Epithelial cell of prostate (primary cell): ENCODE data around the gene GALK2.
"Not testable (repeated sequence)": the region's sequence is repeated elsewhere in the genome, so short reads cannot be mapped to it uniquely, and the experiment has no call there.

Source experiments
- DNase-seq: peaks from one replicate; pipeline ENCODE4 v3.0.0-alpha.2; 2011; ENCODE audit warnings: low read depth, low spot score
- H3K27ac ChIP-seq: fragments of 450-650 bp; 2 replicates; pipeline ENCODE4 v1.5.1; 2017; ENCODE audit warnings: mild to moderate bottlenecking

Gene GALK2

DNA sequence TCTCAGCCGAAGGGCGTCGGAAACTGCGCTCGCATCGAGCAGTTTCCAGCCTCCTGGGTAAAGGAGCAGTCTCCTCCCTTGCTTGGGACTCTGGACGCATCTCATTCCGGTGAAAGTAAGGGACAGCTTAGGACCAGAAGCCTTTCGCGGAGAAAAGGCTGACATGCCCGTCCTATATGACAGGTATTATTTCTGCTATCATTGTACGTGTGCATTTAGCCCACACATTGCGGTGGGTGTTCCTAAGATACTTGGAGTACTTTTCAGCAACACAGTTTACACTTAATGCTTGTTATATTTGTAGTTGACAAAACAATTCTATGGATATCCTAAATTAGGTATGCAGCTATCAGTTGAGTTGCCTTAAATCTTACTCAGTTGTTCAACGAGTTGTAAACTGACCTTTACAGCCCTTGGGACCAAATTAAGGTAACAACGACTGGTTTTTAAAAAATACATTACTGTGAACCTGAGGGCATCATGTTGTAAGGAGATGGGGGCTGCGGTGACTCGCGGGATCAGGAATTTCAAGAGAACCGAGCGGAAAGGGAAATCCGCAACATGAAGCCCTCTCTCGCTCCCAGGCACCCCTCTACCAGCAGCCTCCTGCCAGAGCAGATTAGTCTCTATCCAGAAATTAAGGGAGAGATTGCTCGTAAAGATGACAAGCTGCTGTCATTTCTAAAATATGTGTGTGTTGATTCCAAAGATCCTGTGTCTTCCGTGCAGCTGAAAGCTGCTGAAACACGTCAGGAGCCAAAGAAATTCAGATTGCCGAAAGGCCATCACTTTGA is 14.0 kb upstream of the GALK2 start:
- peak overlapping the region; percentile 63 for H3K27ac ChIP-seq
- no peak for DNase-seq

DNA sequence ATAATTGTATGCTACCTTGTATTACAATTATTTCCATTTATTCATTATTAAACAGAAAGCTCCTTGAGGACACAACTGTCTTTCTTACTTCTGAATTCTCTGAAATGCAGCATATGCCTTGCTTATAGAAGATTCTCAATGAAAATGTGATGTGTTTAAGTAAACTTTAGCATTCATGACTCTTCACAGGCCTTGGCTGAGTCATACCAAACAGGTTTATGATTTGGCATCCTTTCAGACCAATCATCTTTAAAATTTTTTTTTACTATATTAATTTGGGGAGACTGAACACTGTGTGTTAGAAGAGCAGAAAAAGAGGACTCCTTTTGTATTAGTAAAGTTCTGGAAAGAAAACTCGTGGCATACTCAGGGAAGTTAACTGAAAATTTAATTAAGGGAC is 6.4 kb upstream of the GALK2 start:
- no peak overlapping the region for H3K27ac ChIP-seq
- DNase-seq = peak; percentile 16

DNA sequence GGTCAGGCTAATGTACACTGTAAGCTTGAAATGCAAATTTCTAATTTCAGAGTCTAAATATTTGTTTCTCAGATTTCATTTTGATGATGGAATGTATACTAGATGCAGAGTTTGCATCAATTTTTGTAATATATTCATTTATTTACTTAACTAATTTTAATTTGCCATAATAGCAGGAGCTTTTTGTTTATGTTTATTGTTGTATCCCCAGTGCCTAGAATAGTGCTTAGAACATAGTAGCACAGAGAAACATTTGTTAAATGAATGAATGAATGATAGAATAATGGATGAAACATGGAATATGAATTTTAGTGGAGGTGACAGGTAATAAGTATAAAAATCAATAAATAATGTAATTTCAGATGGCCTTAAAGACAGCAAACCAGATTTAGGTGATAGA is 5.2 kb upstream of the GALK2 start:
- DNase-seq = no peak

DNA sequence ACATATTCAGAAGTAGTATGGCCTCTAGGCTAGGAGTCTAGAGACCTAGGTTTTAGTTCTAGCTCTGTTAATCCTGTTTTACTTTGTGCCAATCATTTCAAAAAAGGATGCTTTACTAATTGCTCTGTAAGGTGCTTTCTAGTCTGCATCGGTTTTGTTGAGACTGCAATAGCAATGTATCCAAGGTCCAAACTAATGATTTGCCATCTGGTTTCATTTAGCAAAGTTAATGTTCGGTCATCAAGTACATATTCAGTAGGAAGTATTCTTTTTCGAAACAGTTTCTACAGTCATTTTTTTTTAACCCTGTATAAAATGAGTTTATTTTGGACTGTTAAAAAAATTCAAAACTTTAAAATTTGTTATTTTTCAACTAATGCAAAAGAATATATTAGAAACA is 2.0 kb upstream of the GALK2 start:
- H3K27ac ChIP-seq = no peak overlapping the region
- no peak for DNase-seq

More for the DNA sequence above, 5.2 kb upstream of the GALK2 start:
- no peak overlapping the region for H3K27ac ChIP-seq

DNA sequence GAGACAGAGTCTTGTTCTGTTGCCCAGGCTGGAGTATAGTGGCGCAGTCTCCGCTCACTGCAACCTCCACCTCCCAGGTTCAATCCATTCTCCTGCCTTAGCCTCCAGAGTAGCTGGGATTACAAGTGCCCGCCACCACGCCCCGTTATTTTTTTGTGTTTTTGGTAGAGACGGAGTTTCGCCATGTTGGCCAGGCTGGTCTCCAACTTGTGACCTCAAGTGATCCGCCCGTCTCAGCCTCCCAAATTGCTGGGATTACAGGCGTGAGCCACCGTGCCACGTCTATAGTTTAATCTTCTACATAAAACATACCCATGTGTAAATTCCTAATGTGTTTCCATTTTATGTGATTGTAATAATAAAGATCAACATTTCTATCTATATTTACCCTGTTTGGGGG is 1.7 kb downstream of the GALK2 start:
- no peak for DNase-seq
- no peak overlapping the region for H3K27ac ChIP-seq

DNA sequence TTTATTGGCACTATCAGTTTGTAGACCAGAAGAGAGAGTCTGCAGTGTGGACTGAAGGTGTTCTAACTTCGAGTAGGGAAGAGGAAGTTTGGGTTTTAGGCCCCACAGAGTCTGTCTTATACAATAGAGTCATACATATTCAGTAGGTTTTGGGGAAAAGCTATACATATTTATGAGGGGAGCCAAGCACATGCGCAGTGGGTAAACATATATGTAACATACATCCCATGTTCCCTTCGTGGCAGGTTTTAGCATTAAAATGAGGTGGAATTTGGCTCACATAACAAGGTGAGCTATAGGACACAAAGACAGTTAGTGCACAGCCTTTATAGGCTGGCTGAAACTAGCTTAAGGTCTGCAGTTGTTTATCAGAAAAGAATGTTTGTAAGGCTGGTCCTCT is 4.9 kb downstream of the GALK2 start:
- DNase-seq = no peak
- no peak overlapping the region for H3K27ac ChIP-seq

DNA sequence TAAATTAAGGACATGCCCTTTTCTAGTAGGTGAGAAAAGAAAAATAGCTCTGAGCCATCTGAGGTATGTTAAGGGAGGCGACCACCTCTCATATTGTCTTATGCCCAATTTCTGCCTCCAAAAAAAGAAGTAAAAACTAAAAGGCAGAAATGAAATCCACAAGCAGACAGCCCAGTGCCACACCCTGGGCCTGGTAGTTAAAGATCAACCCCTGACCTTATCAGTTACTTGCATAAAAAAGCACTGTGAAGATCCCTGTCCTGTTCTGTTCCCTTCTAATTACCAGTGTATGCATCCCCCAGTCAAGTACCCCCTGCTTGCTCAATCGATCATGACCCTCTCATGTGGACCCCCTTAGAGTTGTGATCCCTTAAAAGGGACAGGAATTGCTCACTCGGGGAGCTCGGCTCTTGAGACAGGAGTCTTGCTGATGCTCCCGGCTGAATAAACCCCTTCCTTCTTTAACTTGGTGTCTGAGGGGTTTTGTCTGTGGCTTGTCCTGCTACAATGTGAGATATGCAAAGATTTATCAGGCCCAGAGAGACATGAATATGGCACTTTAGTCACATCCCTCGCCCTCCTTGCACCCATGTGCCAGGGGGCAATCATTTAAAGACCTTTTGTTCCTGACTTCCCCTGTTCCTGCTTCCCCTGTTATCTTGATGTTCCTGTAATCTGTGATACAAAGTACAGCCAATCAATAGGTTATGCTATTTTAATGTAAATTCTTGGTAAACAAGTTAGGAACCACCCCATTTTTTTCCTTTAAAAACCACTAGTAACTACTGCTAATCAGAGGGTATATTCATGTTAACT is 5.7 kb downstream of the GALK2 start:
- H3K27ac ChIP-seq, DNase-seq: not testable (repeated sequence)

DNA sequence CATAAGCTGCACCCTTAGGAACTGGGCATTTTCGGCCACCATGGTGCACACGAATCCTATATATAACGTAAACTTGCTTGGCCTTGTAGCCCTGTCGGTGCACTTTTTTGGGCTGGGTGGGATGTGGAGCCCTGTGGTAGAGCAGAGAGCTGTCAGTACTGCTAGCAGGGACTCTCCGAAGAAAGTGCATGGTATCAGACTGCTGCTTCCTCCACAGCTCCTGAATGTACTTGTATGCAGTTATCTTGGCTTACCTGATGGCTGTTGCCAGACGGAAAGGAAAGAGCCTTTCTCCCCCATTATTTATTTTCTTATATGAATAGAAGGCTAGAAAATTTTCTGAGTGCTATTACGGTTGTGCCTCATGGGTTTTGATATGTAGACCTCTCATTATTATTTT is 8.4 kb downstream of the GALK2 start:
- H3K27ac ChIP-seq = no peak overlapping the region
- DNase-seq = no peak

DNA sequence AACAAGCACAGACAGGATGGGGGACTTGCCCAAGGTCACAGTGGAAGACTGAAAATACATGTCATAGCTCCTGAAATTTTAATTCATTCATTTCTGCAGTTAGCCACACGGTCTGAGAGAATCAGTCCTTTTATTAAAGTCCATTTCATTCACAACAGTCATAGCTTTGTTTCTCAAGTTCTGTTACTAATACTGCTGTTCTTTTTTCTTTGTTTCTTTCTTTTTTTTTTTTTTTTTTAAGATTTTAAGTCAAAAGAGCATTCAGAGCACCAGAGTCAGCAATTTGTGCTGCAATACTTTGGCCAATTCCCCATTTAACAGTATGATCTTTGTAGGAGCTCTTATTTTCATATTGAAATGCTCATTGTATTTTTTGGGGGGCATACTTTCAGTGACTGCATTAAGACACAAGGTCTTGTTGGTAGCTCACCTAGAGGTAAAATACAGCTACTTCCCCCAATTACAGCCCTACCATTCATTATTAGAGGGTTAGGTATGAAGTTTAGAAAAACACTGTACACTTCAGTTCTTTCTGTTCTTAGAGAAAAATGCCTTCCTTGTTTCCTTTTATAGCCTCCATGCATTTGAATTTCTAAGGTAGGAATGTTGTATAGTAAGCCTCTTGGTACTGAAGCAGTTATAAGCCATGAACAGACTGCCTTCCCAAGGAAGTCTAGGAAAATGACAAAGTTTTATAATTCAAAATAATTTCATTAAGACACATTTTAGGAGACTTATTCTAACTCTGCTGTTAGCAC is 9.6 kb downstream of the GALK2 start:
- no peak for DNase-seq
- H3K27ac ChIP-seq = no peak overlapping the region

DNA sequence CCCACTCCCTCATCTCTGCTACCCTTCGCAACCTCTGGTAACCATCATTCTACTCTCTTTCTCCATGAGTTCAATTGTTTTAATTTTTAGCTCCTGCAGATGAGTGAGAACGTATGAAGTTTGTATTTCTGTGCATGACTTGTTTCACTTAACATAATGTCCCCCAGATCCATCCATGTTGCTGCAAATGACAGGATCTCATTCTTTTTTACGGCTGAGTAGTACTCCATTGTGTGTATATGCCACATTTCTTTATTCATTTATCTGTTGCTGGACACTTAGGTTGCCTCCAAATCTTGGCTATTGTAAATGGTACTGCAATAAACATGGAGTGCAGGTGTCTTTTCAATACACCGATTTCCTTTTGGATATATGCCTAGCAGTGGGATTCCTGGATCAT is 12.1 kb downstream of the GALK2 start:
- H3K27ac ChIP-seq = no peak overlapping the region
- no peak for DNase-seq

DNA sequence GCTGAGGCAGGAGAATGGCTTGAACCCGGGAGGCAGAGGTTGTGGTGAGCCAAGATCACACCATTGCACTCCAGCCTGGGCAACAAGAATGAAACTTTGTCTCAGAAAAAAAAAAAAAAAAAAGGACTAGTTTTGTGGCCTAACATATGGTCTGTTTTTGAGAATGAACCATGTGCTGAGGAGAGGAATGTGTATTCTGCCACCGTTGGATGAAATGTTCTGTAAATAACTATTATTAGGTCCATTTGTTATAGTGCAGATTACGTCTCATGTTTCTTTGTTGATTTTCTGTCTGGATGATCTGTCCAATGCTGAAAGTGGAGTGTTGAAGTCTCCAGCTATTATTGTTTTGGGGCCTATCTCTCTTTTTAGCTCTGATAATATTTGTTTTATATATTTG is 13.7 kb downstream of the GALK2 start:
- DNase-seq, H3K27ac ChIP-seq: not testable (repeated sequence)

DNA sequence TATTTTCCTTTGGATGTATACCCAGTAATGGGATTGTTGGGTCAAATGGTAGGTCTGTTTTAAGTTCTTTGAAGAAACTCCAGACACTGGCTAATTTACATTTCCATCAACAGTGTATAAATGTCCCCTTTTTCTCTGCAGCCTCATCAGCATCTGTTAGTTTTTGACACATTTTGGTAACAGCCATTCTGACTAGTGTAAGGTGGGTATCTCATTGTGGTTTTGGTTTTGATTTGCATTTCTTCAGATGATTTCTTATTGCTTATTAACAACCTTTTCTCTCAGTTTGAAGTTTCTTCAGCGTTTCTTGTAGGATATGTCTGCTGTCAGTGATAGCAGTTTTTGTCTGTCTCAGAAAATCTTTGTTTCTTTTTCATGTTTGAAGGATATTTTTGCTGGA is 15.4 kb downstream of the GALK2 start:
- H3K27ac ChIP-seq = no peak overlapping the region

DNA sequence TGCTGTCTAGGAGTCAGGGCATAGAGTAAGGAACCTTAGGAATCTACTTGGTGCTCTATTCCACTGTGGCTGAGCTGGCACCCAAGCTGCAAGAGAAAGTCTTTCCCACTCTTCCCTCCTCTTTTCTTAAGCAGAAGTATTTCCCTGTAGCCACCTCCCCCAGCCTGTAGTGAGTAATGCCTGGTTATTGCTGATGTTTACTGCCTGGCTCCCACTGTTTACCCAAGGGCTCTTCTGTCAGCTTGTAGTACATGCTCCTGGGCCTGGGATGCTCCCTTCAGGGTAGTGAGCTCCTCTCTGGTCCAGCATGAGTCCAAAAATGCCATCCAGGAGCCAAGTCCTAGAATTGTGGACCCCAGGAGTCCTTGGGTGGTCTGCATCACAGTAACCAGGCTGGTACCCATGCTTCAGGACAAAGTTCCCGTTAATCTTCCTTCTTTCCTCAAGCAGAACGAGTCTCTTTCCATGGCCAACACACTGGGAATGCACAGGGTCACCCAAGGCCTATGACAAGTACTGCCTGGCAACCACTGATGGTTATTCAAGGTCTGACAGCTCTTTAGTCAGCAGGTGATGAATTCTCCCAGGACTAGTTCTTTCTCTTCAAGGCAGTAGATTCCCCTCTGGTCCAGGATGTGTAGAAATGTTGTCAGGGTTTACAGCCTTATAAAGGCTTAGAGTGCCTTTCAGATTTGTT is 17.6 kb downstream of the GALK2 start:
- DNase-seq = peak; percentile 10
- H3K27ac ChIP-seq = no peak overlapping the region

More for the DNA sequence above, 15.4 kb downstream of the GALK2 start:
- DNase-seq = no peak

DNA sequence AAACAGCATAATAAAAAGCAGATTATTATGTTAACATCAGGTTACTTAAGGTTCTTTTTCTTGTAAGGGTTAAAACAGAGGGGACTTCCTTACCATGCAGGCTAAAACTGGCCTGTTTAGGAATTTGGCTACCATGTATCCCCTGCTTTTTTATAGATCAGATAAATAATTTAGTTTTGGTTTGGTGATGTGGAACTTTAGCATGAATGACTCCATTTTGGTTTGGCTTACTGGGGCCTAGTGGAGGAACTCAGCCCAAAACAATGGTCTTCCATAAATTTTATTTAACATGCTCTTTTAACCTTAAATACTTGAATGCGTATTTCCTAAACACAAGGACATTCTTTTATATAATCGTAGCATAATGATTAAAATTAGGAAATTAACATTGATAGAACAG is 18.9 kb downstream of the GALK2 start:
- H3K27ac ChIP-seq = no peak overlapping the region
- DNase-seq = no peak

DNA sequence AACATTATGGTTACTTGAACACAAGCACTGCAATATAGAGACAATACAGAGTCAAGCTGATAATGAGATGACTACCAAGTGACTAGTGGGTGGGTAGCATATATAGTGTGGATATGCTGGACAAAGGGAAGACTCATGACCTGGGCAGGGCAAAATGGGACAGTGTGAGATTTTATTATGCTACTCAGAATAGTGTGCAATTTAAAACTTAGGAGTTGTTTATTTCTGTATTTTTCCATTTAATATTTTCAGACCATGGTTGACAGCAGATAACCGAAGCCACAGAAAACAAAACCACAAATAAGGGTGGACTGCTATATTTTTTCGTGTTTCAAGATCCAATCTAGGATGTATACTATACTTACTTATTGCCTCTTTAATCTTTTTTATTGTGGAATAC is 19.6 kb downstream of the GALK2 start:
- no peak for DNase-seq
- H3K27ac ChIP-seq = no peak overlapping the region

DNA sequence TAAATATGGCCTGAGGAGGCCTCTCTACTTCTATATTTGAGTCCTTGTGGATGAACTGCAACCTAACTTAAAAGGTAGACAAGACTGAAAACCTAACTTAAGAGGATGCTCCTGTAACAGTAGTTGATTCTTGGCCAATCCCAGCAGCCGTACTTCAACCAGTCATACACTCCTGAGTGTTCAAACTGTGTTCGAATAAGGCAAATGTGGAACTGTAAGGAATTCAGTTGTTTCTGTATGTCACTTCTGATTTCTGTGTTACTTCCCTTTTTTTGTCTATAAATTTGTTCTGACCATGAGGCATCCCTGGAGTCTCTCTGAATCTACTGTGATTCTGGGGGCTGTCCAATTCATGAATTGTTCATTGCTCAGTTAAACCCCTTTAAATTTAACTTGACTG is 20.5 kb downstream of the GALK2 start:
- H3K27ac ChIP-seq = no peak overlapping the region
- no peak for DNase-seq

DNA sequence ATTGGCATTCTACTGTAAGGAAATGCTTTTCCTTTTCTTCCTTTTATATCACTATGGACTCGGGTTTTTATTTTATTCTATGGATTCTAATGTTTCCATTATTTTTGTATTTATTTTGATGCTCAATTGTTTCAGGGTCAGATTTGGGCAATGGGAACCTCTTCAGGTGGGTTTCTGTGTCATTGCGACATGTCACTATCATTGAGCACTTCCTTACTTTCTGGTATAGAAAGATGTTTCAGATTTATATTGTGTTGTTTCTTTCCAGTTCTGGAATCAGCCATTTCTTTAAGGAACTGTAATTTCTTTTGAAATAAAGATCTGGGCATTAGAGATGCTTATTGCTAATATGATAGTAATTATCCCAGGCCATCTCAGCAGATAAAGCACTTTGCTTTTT is 21.8 kb downstream of the GALK2 start:
- no peak overlapping the region for H3K27ac ChIP-seq
- DNase-seq = no peak

DNA sequence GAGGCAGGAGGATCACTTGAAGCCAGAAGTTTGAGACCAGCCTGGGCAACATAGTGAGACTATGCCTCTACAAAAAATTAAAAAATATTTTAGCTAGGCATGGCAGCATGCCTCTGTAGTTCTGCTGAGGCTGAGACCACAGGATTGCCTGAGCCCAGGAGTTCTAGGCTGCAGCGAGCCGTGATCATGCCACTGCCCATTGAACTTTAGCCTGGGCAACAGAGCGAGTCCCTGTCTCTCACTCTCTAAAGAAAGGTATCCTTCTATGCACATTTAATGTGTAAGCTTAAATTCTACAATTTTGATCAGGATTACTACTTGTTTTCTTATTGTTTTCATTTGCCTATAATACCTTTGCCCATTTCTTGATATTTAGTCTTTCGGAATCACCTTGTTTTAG is 26.8 kb downstream of the GALK2 start:
- no peak overlapping the region for H3K27ac ChIP-seq
- no peak for DNase-seq

DNA sequence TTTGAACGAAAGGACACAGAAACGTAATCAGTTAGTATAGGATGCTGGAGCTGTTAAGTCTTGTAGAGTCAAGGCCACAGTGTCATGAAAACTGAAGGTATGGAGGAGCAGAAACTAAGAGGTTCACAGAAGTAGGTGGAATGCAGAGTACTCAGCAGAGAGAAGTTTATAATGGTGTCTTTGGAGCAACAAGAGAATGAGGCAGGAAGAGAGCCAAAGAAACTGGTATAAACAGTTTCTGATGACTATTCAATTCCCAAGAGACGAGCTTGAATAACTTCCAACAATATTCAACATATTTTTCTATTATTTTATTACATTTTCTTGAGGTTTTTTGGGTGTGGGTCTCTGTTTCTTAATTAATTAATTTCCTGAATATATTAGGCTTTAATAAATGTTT is 29.6 kb downstream of the GALK2 start:
- no peak for DNase-seq
- no peak overlapping the region for H3K27ac ChIP-seq

DNA sequence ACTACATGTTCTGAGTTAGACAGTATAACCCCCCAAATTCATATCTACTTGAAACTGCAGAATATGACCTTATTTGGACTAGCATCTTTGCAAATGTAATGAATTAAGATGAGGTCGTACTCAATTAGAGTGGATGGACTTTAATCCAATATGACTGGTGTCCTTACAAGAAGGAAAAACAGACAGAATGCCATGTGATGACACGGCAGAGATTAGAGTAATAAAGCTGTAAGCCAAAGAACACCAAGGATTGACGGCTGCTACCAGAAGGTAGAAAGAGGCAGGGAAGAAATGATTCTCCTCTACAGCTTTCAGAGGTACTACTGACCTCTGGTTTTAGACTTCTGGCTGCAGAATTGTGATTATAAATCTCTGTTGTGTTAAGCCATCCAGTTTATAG is 30.3 kb downstream of the GALK2 start:
- no peak for DNase-seq
- no peak overlapping the region for H3K27ac ChIP-seq
